NT2/D1 (cell line): Measurements from ENCODE around the gene EPM2A.

Source experiments
- DNase-seq: peaks from one replicate; pipeline ENCODE4 v3.0.0-alpha.2; 2011; ENCODE audit warnings: low read depth, low spot score
- H3K27me3 ChIP-seq: 2 replicates; pipeline ENCODE4 v1.6.0; 2011; ENCODE audit warnings: mild to moderate bottlenecking; ENCODE audit not compliant: insufficient read length, insufficient read depth
- H3K36me3 ChIP-seq: 2 replicates; pipeline ENCODE4 v1.6.1; 2011; ENCODE audit warnings: mild to moderate bottlenecking, low read length, mixed read lengths; ENCODE audit not compliant: insufficient read depth, insufficient read length
- H3K4me1 ChIP-seq: 2 replicates; pipeline ENCODE4 v1.5.1; 2011; ENCODE audit not compliant: insufficient read depth, insufficient read length
- H3K4me3 ChIP-seq: 2 replicates; pipeline ENCODE4 v1.5.1; 2011; ENCODE audit warnings: low read depth; ENCODE audit not compliant: insufficient read length
- H3K9ac ChIP-seq: 2 replicates; pipeline ENCODE4 v1.6.0; 2011; ENCODE audit warnings: low read depth; ENCODE audit not compliant: insufficient read length
- H3K9me3 ChIP-seq: 2 replicates; pipeline ENCODE4 v1.5.1; 2011; ENCODE audit warnings: mild to moderate bottlenecking, low read length; ENCODE audit not compliant: insufficient read depth
- SUZ12 ChIP-seq: IDR thresholded peaks from 2 replicates; pipeline ENCODE4 v1.6.1; 2011; ENCODE audit not compliant: insufficient read length, insufficient read depth; ENCODE audit errors: extremely low read depth
- YY1 ChIP-seq: IDR thresholded peaks from 2 replicates; pipeline ENCODE4 v1.6.1; 2011; ENCODE audit not compliant: insufficient read length, insufficient read depth
- ZNF274 ChIP-seq: IDR thresholded peaks from 2 replicates; pipeline ENCODE4 v1.6.1; 2011; ENCODE audit warnings: mild to moderate bottlenecking, low read depth, low read length

EPM2A gene

DNA sequence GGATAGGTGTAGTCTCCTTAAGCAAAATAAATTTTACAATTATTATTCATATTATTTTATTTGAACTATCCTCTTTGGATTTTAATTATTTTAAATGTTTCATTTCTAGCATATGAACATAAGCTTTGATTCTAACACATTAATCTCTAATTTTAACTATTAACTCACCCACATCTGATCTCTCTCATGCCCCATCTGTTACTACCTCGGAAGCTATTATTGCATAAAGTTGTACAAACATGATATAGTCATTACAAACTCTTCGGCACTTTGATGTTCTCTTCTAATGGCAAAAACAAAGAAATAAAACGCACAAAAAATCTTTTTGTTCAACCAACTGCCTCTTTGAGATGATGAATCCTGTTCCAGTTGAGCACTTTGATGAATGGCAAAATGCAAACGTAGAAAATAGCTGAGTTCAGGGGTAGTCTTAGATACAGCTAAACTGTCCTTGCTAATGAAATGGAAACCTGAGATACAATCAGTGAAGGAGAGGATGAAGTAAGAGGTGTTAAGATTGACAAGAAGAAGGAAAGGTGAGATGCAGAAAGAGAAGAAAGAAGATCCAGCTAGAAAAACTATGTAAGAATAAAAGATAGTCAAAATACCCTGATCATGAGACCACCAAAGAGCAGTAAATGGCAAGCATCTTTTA is 41.1 kb downstream of the EPM2A start:
- no peak overlapping the region for H3K4me3 ChIP-seq
- H3K9me3 ChIP-seq = no peaks in the 10 kb centered on the region
- H3K36me3 ChIP-seq = no peaks in the 10 kb centered on the region
- TF ChIP-seq ZNF274 = no peak
- TF ChIP-seq SUZ12 = no peak
- no peak for TF ChIP-seq YY1
- DNase-seq = no peak
- no peak overlapping the region for H3K9ac ChIP-seq
- no peaks in the 10 kb centered on the region for H3K27me3 ChIP-seq
- no peaks in the 10 kb centered on the region for H3K4me1 ChIP-seq

- no peaks in the 10 kb centered on the region for H3K9me3 ChIP-seq
- no peaks in the 10 kb centered on the region for H3K4me1 ChIP-seq
- H3K9ac ChIP-seq = no peak overlapping the region
- TF ChIP-seq SUZ12 (no peak), YY1 (no peak), ZNF274 (no peak)
- H3K4me3 ChIP-seq = no peak overlapping the region
- DNase-seq = no peak
- H3K36me3 ChIP-seq = no peaks in the 10 kb centered on the region
- no peaks in the 10 kb centered on the region for H3K27me3 ChIP-seq
These were observed 44.4 kb downstream of the EPM2A start for GRCh38 chr6:145690969-145691368.

GRCh38 chr6:145689529-145689928 is 45.8 kb downstream of the EPM2A start:
- Histone ChIP-seq H3K9ac (no peak overlapping the region), H3K36me3 (no peaks in the 10 kb centered on the region), H3K4me1 (no peaks in the 10 kb centered on the region), H3K9me3 (no peaks in the 10 kb centered on the region), H3K4me3 (no peak overlapping the region), H3K27me3 (no peaks in the 10 kb centered on the region)
- no peak for DNase-seq
- no peak for TF ChIP-seq YY1
- TF ChIP-seq ZNF274 = no peak
- TF ChIP-seq SUZ12 = no peak

GRCh38 chr6:145688493-145688905 is 46.8 kb downstream of the EPM2A start:
- H3K4me3 ChIP-seq = no peak overlapping the region
- no peak for DNase-seq
- TF ChIP-seq ZNF274 = no peak
- no peak for TF ChIP-seq YY1
- no peak for TF ChIP-seq SUZ12
- no peak overlapping the region for H3K9ac ChIP-seq
- H3K36me3 ChIP-seq = no peaks in the 10 kb centered on the region
- H3K27me3 ChIP-seq = no peaks in the 10 kb centered on the region
- H3K9me3 ChIP-seq = no peaks in the 10 kb centered on the region
- no peaks in the 10 kb centered on the region for H3K4me1 ChIP-seq

- no peaks in the 10 kb centered on the region for H3K9me3 ChIP-seq
- H3K36me3 ChIP-seq = no peaks in the 10 kb centered on the region
- no peaks in the 10 kb centered on the region for H3K27me3 ChIP-seq
- TF ChIP-seq ZNF274 = no peak
- TF ChIP-seq SUZ12 = no peak
- no peak for TF ChIP-seq YY1
- H3K4me1 ChIP-seq = no peaks in the 10 kb centered on the region
- no peak overlapping the region for H3K9ac ChIP-seq
- DNase-seq = no peak
- no peak overlapping the region for H3K4me3 ChIP-seq
These were observed 49.4 kb downstream of the EPM2A start for GRCh38 chr6:145685932-145686331.

DNA sequence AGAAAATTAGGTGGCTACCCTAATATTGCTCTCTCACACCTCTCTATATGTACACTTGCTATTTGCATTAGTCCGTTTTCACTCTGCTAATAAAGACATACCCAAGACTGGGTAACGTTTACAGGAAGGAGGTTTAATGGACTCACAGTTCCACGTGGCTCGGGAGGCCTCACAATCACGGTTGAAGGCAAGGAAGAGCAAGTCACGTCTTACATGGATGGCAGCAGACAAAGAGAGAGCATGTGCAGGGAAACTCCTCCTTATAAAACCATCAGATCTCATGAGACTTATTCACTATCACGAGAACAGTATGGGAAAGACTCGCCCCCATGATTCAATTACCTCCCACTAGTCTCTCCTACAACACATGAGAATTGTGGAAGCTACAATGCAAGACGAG is 53.4 kb downstream of the EPM2A start:
- no peak for DNase-seq
- H3K4me3 ChIP-seq = no peak overlapping the region
- no peaks in the 10 kb centered on the region for H3K27me3 ChIP-seq
- TF ChIP-seq ZNF274 (no peak), SUZ12 (no peak), YY1 (no peak)
- no peaks in the 10 kb centered on the region for H3K9me3 ChIP-seq
- H3K9ac ChIP-seq = no peak overlapping the region
- no peaks in the 10 kb centered on the region for H3K36me3 ChIP-seq
- no peaks in the 10 kb centered on the region for H3K4me1 ChIP-seq

- Histone ChIP-seq H3K9ac (no peak overlapping the region), H3K36me3 (no peaks in the 10 kb centered on the region), H3K27me3 (no peaks in the 10 kb centered on the region), H3K4me3 (no peak overlapping the region), H3K9me3 (no peaks in the 10 kb centered on the region), H3K4me1 (no peaks in the 10 kb centered on the region)
- DNase-seq = no peak
- TF ChIP-seq SUZ12 (no peak), ZNF274 (no peak), YY1 (no peak)
These were observed 61.8 kb downstream of the EPM2A start for GRCh38 chr6:145673504-145673903.

- no peak for TF ChIP-seq SUZ12
- no peak for TF ChIP-seq YY1
- TF ChIP-seq ZNF274 = no peak
- no peaks in the 10 kb centered on the region for H3K27me3 ChIP-seq
- no peak overlapping the region for H3K4me3 ChIP-seq
- H3K9ac ChIP-seq = no peak overlapping the region
- no peak for DNase-seq
- no peaks in the 10 kb centered on the region for H3K4me1 ChIP-seq
- H3K36me3 ChIP-seq = no peaks in the 10 kb centered on the region
- no peaks in the 10 kb centered on the region for H3K9me3 ChIP-seq
These were observed 65.0 kb downstream of the EPM2A start for GRCh38 chr6:145670311-145670710.
